HepG2 (cell line): Measurements from ENCODE around the gene KATNA1. TPM values are rescaled to one million over a fixed set of nuclear protein-coding genes. Genes with fewer than 3 reads are reported as not detected.
A peak's percentile ranks its signal among the peaks of the same experiment; 100 is the strongest.

Experiments used
- ARNT ChIP-seq: fragments of 450-650 bp; IDR thresholded peaks from 2 replicates; pipeline ENCODE4 v1.6.1; 2017
- EP300 ChIP-seq, 3 experiments: sonication (generic) in 1 of 3; formaldehyde crosslinking in 1 of 3; IDR thresholded peaks; 2 replicates each; pipeline versions ENCODE4 v1.5.1 to v1.6.1; 2011 to 2020; ENCODE audit warnings: low read depth in 2 of 3, low read length in 2 of 3, borderline replicate concordance in 1 of 3, improper control_type of control experiment in 1 of 3, mild to moderate bottlenecking in 1 of 3, missing genetic modification reagents in 1 of 3, moderate library complexity in 1 of 3
- FOXO1 ChIP-seq: sonication (generic); formaldehyde crosslinking; IDR thresholded peaks from 2 replicates; pipeline ENCODE4 v1.4.0; 2020; ENCODE audit warnings: missing genetic modification reagents
- FOXP1 ChIP-seq, 2 experiments: fragments of 450-650 bp in 1 of 2; IDR thresholded peaks; 2 replicates each; pipeline ENCODE4 v1.6.1; 2017 to 2018; ENCODE audit warnings: antibody characterized with exemption in 1 of 2
- IRX3 ChIP-seq: sonication (generic); formaldehyde crosslinking; IDR thresholded peaks from 2 replicates; pipeline ENCODE4 v1.8.1; 2023; ENCODE audit warnings: mild to moderate bottlenecking, low read depth, missing genetic modification reagents, borderline replicate concordance
- MED13 ChIP-seq: sonication (generic); formaldehyde crosslinking; IDR thresholded peaks from 2 replicates; pipeline ENCODE4 v1.5.0; 2020; ENCODE audit warnings: missing genetic modification reagents
- NR2F1 ChIP-seq, 2 experiments: fragments of 450-650 bp in 1 of 2; formaldehyde crosslinking in 1 of 2; IDR thresholded peaks; 2 replicates each; pipeline versions ENCODE4 v1.5.0 to v1.6.1; 2016 to 2020; ENCODE audit warnings: mild to moderate bottlenecking in 1 of 2, missing compliant biosample characterization in 1 of 2, missing genetic modification reagents in 1 of 2, moderate library complexity in 1 of 2
- RARA ChIP-seq: IDR thresholded peaks from 2 replicates; pipeline ENCODE4 v1.6.1; 2016; ENCODE audit warnings: missing genetic modification reagents, missing compliant biosample characterization
- SCMH1 ChIP-seq: sonication (generic); formaldehyde crosslinking; IDR thresholded peaks from 2 replicates; pipeline ENCODE4 v1.9.0; 2021; ENCODE audit warnings: missing genetic modification reagents, mild to moderate bottlenecking, borderline replicate concordance
- SIN3B ChIP-seq: fragments of 150-350 bp; IDR thresholded peaks from 2 replicates; pipeline ENCODE4 v1.6.1; 2014; ENCODE audit warnings: low read length
- SMC3 ChIP-seq: IDR thresholded peaks from 2 replicates; pipeline ENCODE4 v1.6.1; 2011; ENCODE audit warnings: low read length, improper control_type of control experiment
- SP1 ChIP-seq, 2 experiments: fragments of 450-650 bp in 1 of 2; sonication (generic) in 1 of 2; formaldehyde crosslinking in 1 of 2; IDR thresholded peaks; 2 replicates each; pipeline versions ENCODE4 v1.4.0 to v1.6.1; 2016 to 2020; ENCODE audit warnings: missing genetic modification reagents in 1 of 2
- ZBTB42 ChIP-seq: sonication (generic); formaldehyde crosslinking; IDR thresholded peaks from 2 replicates; pipeline ENCODE4 v1.5.0; 2020; ENCODE audit warnings: mild to moderate bottlenecking, missing genetic modification reagents
- ZKSCAN8 ChIP-seq: IDR thresholded peaks from 2 replicates; pipeline ENCODE4 v1.6.1; 2016; ENCODE audit warnings: borderline replicate concordance, missing genetic modification reagents, missing compliant biosample characterization
- ZNF724P ChIP-seq: sonication (generic); formaldehyde crosslinking; IDR thresholded peaks from 2 replicates; pipeline ENCODE4 v1.8.0; 2022; ENCODE audit warnings: missing genetic modification reagents, borderline replicate concordance
- ZSCAN22 ChIP-seq: sonication (generic); formaldehyde crosslinking; IDR thresholded peaks from 2 replicates; pipeline ENCODE4 v1.4.0; 2020; ENCODE audit warnings: mild to moderate bottlenecking, missing genetic modification reagents
- polyA plus RNA-seq, 8 experiments: library from polyadenylated mRNA; depleted of rRNA in 3 of 8; stranded (reverse) in 7 of 8; unstranded in 1 of 8; fragments of >200 nt; fragmentation: Illumina TruSeq in 4 of 8; extraction: Trizol in 4 of 8; gene quantifications; 2 replicates each; pipeline versions ENCODE4 v1.2.1 to v1.2.3, GENCODE V29; 2011 to 2016; ENCODE audit warnings: low read depth in 4 of 8, missing spikeins in 1 of 8, mixed read lengths in 1 of 8; ENCODE audit not compliant: insufficient read depth in 1 of 8
- total RNA-seq, 5 experiments: library from RNA; depleted of rRNA; stranded (reverse); fragments of >200 nt; fragmentation: Illumina TruSeq; extraction: Trizol; gene quantifications; 2 replicates each; pipeline ENCODE4 v1.2.3, GENCODE V29; 2016; ENCODE audit warnings: low read depth in 1 of 5
- TF ChIP-seq, protein P1 (sequence below): sonication (generic); formaldehyde crosslinking; conservative IDR thresholded peaks from 2 replicates; pipeline ENCODE4 v1.5.0; 2020; ENCODE audit warnings: missing genetic modification reagents
- TF ChIP-seq, protein P2 (sequence below): IDR thresholded peaks from 2 replicates; pipeline ENCODE4 v1.6.1; 2018; ENCODE audit warnings: missing genetic modification reagents, mild to moderate bottlenecking, missing compliant biosample characterization
- TF ChIP-seq, protein P3 (sequence below): sonication (generic); formaldehyde crosslinking; IDR thresholded peaks from 2 replicates; pipeline ENCODE4 v1.4.0; 2020; ENCODE audit warnings: low read depth, missing genetic modification reagents
- TF ChIP-seq, protein P4 (sequence below), 2 experiments: fragments of 450-650 bp in 1 of 2; sonication (generic) in 1 of 2; formaldehyde crosslinking; IDR thresholded peaks; 2 replicates each; pipeline versions ENCODE4 v1.5.0 to v1.8.0; 2020 to 2022; ENCODE audit warnings: mild to moderate bottlenecking in 1 of 2, missing genetic modification reagents in 1 of 2

The KATNA1 gene
- total and polyA plus RNA-seq, 2 of the 13 experiments (the other 11 are each of a cell fraction or from before 2014, with no cell fraction given): 14.8 to 25.3 TPM

DNA sequence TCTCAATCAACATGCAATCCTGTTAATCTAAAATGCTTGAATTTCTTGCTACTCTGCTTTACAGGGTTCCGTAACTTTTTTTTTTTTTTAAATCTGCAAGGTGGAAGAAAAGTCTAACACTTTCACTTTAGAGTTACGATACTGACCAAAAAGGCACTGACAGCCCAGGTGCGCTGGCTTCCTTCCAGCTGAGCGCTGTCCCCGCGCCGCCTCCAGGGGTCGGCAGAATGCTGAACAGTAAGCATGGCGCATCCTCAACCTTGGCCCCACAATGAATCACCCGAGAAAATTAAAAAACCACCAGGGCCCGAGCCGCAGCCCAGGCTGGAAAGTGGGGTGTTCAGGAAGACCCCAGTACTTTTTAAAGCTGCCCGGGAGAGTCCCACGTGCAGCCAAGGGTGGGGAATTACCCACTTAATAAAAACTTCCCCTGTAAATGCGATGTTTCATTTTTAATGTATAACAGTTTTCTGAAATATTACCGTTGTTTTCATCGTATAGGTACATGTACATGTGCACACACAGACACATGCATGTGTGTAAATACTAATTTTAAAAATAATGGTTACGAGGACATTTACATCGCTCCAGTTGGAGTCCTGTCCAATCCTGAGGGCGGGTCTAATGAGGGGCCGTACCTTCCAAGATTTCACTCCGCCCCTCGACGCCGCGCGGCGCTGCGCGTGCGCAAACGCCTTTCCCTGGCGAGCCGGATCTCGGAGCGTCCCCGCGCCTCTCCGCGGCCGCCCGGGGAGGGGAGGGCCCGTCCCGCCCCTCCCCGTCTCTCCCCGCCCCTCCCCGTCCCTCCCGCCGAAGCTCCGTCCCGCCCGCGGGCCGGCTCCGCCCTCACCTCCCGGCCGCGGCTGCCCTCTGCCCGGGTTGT is 82.7 kb downstream of the KATNA1 start, which contains the start of gene GINM1 (continued):
- TF ChIP-seq, protein P1, sequence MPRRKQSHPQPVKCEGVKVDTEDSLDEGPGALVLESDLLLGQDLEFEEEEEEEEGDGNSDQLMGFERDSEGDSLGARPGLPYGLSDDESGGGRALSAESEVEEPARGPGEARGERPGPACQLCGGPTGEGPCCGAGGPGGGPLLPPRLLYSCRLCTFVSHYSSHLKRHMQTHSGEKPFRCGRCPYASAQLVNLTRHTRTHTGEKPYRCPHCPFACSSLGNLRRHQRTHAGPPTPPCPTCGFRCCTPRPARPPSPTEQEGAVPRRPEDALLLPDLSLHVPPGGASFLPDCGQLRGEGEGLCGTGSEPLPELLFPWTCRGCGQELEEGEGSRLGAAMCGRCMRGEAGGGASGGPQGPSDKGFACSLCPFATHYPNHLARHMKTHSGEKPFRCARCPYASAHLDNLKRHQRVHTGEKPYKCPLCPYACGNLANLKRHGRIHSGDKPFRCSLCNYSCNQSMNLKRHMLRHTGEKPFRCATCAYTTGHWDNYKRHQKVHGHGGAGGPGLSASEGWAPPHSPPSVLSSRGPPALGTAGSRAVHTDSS: no peak
- no peak for TF ChIP-seq EP300 (IDR thresholded peaks at IDR 0.05; ENCODE audit: low read depth in 2 of 2, low read length in 2 of 2)
- no peak for TF ChIP-seq EP300 (CRISPR knock-in tag; IDR thresholded peaks at IDR 0.05; ENCODE audit: borderline replicate concordance)
- TF ChIP-seq, protein P2, sequence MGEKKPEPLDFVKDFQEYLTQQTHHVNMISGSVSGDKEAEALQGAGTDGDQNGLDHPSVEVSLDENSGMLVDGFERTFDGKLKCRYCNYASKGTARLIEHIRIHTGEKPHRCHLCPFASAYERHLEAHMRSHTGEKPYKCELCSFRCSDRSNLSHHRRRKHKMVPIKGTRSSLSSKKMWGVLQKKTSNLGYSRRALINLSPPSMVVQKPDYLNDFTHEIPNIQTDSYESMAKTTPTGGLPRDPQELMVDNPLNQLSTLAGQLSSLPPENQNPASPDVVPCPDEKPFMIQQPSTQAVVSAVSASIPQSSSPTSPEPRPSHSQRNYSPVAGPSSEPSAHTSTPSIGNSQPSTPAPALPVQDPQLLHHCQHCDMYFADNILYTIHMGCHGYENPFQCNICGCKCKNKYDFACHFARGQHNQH: peak; percentile 73
- no peak; the same call in 1 of the 2 replicates for TF ChIP-seq IRX3 (CRISPR knock-in tag)
- TF ChIP-seq SP1 (IDR thresholded peaks at IDR 0.05): no peak
- peak; percentile 44; the same call in 1 of the 2 replicates for TF ChIP-seq SP1 (CRISPR knock-in tag; IDR thresholded peaks at IDR 0.05)
- 0 out of 2 replicates have a peak, but pooled peaks have one; percentile 23 for TF ChIP-seq RARA (CRISPR knock-in tag)
- no peak for TF ChIP-seq NR2F1 (CRISPR knock-in tag; IDR thresholded peaks at IDR 0.05)
- no peak for TF ChIP-seq ZKSCAN8 (CRISPR knock-in tag)
- no peak for TF ChIP-seq MED13 (CRISPR knock-in tag)
- TF ChIP-seq, protein P3, sequence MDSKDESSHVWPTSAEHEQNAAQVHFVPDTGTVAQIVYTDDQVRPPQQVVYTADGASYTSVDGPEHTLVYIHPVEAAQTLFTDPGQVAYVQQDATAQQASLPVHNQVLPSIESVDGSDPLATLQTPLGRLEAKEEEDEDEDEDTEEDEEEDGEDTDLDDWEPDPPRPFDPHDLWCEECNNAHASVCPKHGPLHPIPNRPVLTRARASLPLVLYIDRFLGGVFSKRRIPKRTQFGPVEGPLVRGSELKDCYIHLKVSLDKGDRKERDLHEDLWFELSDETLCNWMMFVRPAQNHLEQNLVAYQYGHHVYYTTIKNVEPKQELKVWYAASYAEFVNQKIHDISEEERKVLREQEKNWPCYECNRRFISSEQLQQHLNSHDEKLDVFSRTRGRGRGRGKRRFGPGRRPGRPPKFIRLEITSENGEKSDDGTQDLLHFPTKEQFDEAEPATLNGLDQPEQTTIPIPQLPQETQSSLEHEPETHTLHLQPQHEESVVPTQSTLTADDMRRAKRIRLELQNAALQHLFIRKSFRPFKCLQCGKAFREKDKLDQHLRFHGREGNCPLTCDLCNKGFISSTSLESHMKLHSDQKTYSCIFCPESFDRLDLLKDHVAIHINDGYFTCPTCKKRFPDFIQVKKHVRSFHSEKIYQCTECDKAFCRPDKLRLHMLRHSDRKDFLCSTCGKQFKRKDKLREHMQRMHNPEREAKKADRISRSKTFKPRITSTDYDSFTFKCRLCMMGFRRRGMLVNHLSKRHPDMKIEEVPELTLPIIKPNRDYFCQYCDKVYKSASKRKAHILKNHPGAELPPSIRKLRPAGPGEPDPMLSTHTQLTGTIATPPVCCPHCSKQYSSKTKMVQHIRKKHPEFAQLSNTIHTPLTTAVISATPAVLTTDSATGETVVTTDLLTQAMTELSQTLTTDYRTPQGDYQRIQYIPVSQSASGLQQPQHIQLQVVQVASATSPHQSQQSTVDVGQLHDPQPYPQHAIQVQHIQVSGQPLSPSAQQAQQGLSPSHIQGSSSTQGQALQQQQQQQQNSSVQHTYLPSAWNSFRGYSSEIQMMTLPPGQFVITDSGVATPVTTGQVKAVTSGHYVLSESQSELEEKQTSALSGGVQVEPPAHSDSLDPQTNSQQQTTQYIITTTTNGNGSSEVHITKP (CRISPR knock-in tag): no peak
- no peak for TF ChIP-seq ZSCAN22 (CRISPR knock-in tag)
- no peak for TF ChIP-seq SIN3B
- no peak for TF ChIP-seq FOXP1 (IDR thresholded peaks at IDR 0.05)
- no peak for TF ChIP-seq FOXP1 (CRISPR knock-in tag; IDR thresholded peaks at IDR 0.05)
- TF ChIP-seq ARNT: no peak
- 0 out of 2 replicates have a peak, but pooled peaks have one; percentile 15 for TF ChIP-seq FOXO1 (CRISPR knock-in tag)
- no peak for TF ChIP-seq SMC3
- no peak for TF ChIP-seq ZBTB42 (CRISPR knock-in tag)
- no peak for TF ChIP-seq ZNF724P
- TF ChIP-seq SCMH1 (CRISPR knock-in tag): no peak
- TF ChIP-seq, protein P4, sequence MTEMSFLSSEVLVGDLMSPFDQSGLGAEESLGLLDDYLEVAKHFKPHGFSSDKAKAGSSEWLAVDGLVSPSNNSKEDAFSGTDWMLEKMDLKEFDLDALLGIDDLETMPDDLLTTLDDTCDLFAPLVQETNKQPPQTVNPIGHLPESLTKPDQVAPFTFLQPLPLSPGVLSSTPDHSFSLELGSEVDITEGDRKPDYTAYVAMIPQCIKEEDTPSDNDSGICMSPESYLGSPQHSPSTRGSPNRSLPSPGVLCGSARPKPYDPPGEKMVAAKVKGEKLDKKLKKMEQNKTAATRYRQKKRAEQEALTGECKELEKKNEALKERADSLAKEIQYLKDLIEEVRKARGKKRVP (CRISPR knock-in tag; IDR thresholded peaks at IDR 0.05): peak in 1 of 2 experiments; percentile 33; a peak in 1 of 4 replicates
